Lung (tissue), 12 donors: ENCODE data around the gene AP4E1. TPM values are rescaled to one million over a fixed set of nuclear protein-coding genes. Genes with fewer than 3 reads are reported as not detected.
A peak's percentile ranks its signal among the peaks of the same experiment; 100 is the strongest.
"Not testable (repeated sequence)": the region's sequence is repeated elsewhere in the genome, so short reads cannot be mapped to it uniquely, and the experiment has no call there.

Experiments used
- ATAC-seq: fragments of 200-7000 bp; cut with Tn5 transposase; one replicate; pipeline ENCODE4 v1.9.1; 2020; ENCODE audit warnings: moderate number of reproducible peaks; ENCODE audit not compliant: insufficient read depth, low FRiP score
- DNase-seq, 3 donors: peaks; one replicate each; pipeline ENCODE4 v3.0.0-alpha.2; 2013 to 2017
- H3K27ac ChIP-seq, 2 donors: one replicate each; pipeline ENCODE4 v1.5.1; 2013; ENCODE audit warnings: mild to moderate bottlenecking in 2 of 2, moderate library complexity in 2 of 2, control low read depth in 1 of 2, inconsistent platforms in 1 of 2, low read depth in 1 of 2, low read length in 1 of 2
- H3K27me3 ChIP-seq, 3 donors: one replicate each; pipeline ENCODE4 v1.5.1; 2013; ENCODE audit warnings: low read length in 2 of 3; ENCODE audit not compliant: control insufficient read depth in 3 of 3, insufficient read depth in 3 of 3
- H3K36me3 ChIP-seq, 4 donors: one replicate each; pipeline ENCODE4 v1.5.1; 2013; ENCODE audit warnings: low read length in 4 of 4, mild to moderate bottlenecking in 1 of 4, moderate library complexity in 1 of 4; ENCODE audit not compliant: control insufficient read depth in 4 of 4, insufficient read depth in 4 of 4
- H3K4me1 ChIP-seq, 5 donors: one replicate each; pipeline ENCODE4 v1.5.1; 2013; ENCODE audit warnings: low read length in 5 of 5, mild to moderate bottlenecking in 2 of 5, moderate library complexity in 1 of 5; ENCODE audit not compliant: control insufficient read depth in 5 of 5, insufficient read depth in 5 of 5
- H3K4me3 ChIP-seq: one replicate; pipeline ENCODE4 v1.5.1; 2013; ENCODE audit warnings: mild to moderate bottlenecking, control low read depth, moderate library complexity
- H3K9ac ChIP-seq, 2 donors: one replicate each; pipeline ENCODE4 v1.5.1; 2013; ENCODE audit warnings: low read length in 2 of 2, control low read depth in 1 of 2; ENCODE audit not compliant: insufficient read depth in 1 of 2
- H3K9me3 ChIP-seq, 4 donors: one replicate each; pipeline ENCODE4 v1.5.1; 2013; ENCODE audit warnings: low read length in 3 of 4, mild to moderate bottlenecking in 1 of 4, moderate library complexity in 1 of 4; ENCODE audit not compliant: control insufficient read depth in 4 of 4, insufficient read depth in 3 of 4
- CTCF ChIP-seq: IDR thresholded peaks from 2 replicates; pipeline ENCODE4 v1.5.1; 2012; ENCODE audit warnings: mild to moderate bottlenecking; ENCODE audit errors: control extremely low read depth, extremely low read depth
- WGBS, 2 donors: extraction: QIAGEN DNeasy Blood & Tissue Kit; methylation state at CpG; one replicate each; pipeline ENCODE4 v1.1.7; 2013; 5-methylcytosine and 5-hydroxymethylcytosine counted together
- polyA plus RNA-seq, 2 donors: library from polyadenylated mRNA; stranded (reverse); fragments of 200-250 nt; gene quantifications; one replicate each; pipeline ENCODE4 v1.2.1, GENCODE V29; 2013
- total RNA-seq, 2 donors: library from RNA; depleted of rRNA in 1 of 2; stranded (reverse); fragments of >200 nt in 1 of 2; gene quantifications; one replicate each; pipeline ENCODE4 v1.2.1, GENCODE V29; 2014 to 2021
- donor health status: control.
- donor health status: control.
- donor health status: Bipolar disorder and iron deficiency.
- donor health status: healthy.
- donor health status: DM: yes; HTN: yes; CAD: no.

The AP4E1 gene
- total and polyA plus RNA-seq, 4 donors: 2.2 to 12.7 (median 6.7) TPM

- Histone ChIP-seq H3K27ac (no peak overlapping the region), H3K4me3 (no peak overlapping the region), H3K4me1 (peaks cover 0 to 8% (median 0%) of the 10 kb centered on the region in 5 donors), H3K9ac (no peak overlapping the region), H3K9me3 (no peaks in the 10 kb centered on the region), H3K27me3 (no peaks in the 10 kb centered on the region), H3K36me3 (no peaks in the 10 kb centered on the region)
- no peak for TF ChIP-seq CTCF
- no peak for ATAC-seq
- WGBS, 2 donors: 85 to 89% methylated on average over 3 of the region's 3 CpGs
- no peak for DNase-seq
Observed at GRCh38 chr15:50872832-50873426, 35.6 kb upstream of the AP4E1 start.

DNA sequence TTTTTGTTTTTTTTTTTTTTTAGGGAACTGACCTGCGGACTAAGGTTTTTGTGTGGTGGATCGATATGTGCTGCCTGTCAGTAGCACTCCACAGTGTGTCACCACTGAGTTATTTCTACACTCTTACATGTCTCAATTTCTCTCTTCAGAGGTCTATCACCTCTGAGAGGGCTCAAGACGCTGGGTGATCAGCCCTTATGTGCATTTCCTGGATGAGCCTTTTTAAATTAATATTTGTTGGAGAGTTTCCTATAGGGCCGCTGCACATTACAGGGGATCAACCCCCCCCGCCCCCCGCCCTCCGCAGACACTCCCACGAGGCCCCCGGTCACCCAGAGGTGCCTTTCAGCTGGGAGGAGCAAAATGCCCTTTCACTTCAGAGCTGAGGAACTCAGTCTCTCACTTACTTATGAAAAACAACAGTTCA, 34.5 kb upstream of the AP4E1 start:
- H3K9ac ChIP-seq: no peak overlapping the region
- no peaks in the 10 kb centered on the region for H3K9me3 ChIP-seq
- H3K27me3 ChIP-seq: no peaks in the 10 kb centered on the region
- H3K4me1 ChIP-seq: peaks cover 0 to 8% (median 0%) of the 10 kb centered on the region in 5 donors
- WGBS, 2 donors: 35 to 41% methylated on average over 9 of the region's 9 CpGs
- TF ChIP-seq CTCF: no peak
- ATAC-seq (no peak), DNase-seq (no peak)
- H3K4me3 ChIP-seq: no peak overlapping the region
- no peak overlapping the region for H3K27ac ChIP-seq
- no peaks in the 10 kb centered on the region for H3K36me3 ChIP-seq

DNA sequence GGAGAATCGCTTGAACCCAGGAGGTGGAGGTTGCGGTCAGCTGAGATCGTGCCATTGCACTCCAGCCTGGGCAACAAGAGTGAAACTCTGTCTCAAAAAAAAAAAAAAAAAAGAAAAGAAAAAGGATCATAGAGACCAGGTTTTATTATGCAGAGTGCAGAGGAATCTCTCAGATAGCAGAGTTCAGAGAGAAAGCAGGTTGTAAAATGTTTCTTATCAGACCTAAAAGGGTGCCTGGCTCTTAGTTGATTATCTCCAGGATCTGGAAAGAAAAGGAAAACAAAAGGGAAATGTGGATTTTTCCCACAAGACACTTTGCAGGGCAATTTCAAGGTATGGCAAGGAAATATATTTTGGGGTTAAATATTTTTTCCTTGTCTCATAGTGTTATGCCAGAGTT, 33.2 kb upstream of the AP4E1 start:
- ATAC-seq, H3K9me3 ChIP-seq: not testable (repeated sequence)

GRCh38 chr15:50876260-50876988, 32.1 kb upstream of the AP4E1 start:
- H3K4me1 ChIP-seq: peaks cover 0 to 8% (median 0%) of the 10 kb centered on the region in 5 donors
- H3K36me3 ChIP-seq: no peaks in the 10 kb centered on the region
- H3K27ac ChIP-seq: no peak overlapping the region
- TF ChIP-seq CTCF: no peak
- no peaks in the 10 kb centered on the region for H3K27me3 ChIP-seq
- H3K9me3 ChIP-seq: no peaks in the 10 kb centered on the region
- DNase-seq: no peak
- WGBS, 2 donors: 72 to 75% methylated on average over 19 of the region's 19 CpGs
- H3K4me3 ChIP-seq: no peak overlapping the region
- ATAC-seq: no peak
- peak overlapping the region in 1 of 2 donors; percentile 92 for H3K9ac ChIP-seq

More for the DNA sequence above, 33.2 kb upstream of the AP4E1 start:
- H3K4me3 ChIP-seq, H3K27me3 ChIP-seq, H3K9ac ChIP-seq, H3K36me3 ChIP-seq, H3K27ac ChIP-seq, H3K4me1 ChIP-seq, DNase-seq: not testable (repeated sequence)
- WGBS, 2 donors: 91 to 99% methylated on average over 3 of the region's 3 CpGs
